ENCODE data around the gene POMT1.

- TF ChIP-seq EP300 (IDR thresholded peaks at IDR 0.05) (no peak), POLR2A (IDR thresholded peaks at IDR 0.05) (no peak)
- TF ChIP-seq, protein P1, sequence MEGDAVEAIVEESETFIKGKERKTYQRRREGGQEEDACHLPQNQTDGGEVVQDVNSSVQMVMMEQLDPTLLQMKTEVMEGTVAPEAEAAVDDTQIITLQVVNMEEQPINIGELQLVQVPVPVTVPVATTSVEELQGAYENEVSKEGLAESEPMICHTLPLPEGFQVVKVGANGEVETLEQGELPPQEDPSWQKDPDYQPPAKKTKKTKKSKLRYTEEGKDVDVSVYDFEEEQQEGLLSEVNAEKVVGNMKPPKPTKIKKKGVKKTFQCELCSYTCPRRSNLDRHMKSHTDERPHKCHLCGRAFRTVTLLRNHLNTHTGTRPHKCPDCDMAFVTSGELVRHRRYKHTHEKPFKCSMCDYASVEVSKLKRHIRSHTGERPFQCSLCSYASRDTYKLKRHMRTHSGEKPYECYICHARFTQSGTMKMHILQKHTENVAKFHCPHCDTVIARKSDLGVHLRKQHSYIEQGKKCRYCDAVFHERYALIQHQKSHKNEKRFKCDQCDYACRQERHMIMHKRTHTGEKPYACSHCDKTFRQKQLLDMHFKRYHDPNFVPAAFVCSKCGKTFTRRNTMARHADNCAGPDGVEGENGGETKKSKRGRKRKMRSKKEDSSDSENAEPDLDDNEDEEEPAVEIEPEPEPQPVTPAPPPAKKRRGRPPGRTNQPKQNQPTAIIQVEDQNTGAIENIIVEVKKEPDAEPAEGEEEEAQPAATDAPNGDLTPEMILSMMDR (IDR thresholded peaks at IDR 0.05): no peak
Measured at GRCh38 chr9:131528886-131529505, 26.3 kb downstream of the POMT1 start.
